Gastroesophageal sphincter (tissue), 4 donors: ENCODE data around the gene SIGLEC15. TPM values are rescaled to one million over a fixed set of nuclear protein-coding genes. Genes with fewer than 3 reads are reported as not detected.

Source experiments
- ATAC-seq: fragments of 150-250 bp; one replicate; pipeline ENCODE4 v1.9.1; 2016; ENCODE audit warnings: mild to moderate bottlenecking, moderate library complexity
- H3K27ac ChIP-seq, 4 donors: fragments of 200-600 bp; sonication (generic) in 3 of 4; 1 replicate in 3 of 4; 2 replicates in 1 of 4; pipeline ENCODE4 v1.5.1; 2016 to 2019
- H3K27me3 ChIP-seq: fragments of 200-600 bp; sonication (generic); one replicate; pipeline ENCODE4 v1.5.1; 2019
- H3K36me3 ChIP-seq, 2 donors: fragments of 200-600 bp; sonication (generic); one replicate each; pipeline ENCODE4 v1.5.1; 2019; ENCODE audit warnings: control low read depth in 1 of 2
- H3K4me1 ChIP-seq, 3 donors: fragments of 200-600 bp; sonication (generic); 1 replicate in 2 of 3; 2 replicates in 1 of 3; pipeline ENCODE4 v1.5.1; 2016 to 2019; ENCODE audit warnings: control low read depth in 2 of 3
- H3K4me3 ChIP-seq, 2 donors: fragments of 200-600 bp; sonication (generic); one replicate each; pipeline ENCODE4 v1.5.1; 2019; ENCODE audit warnings: mild to moderate bottlenecking in 1 of 2, moderate library complexity in 1 of 2
- H3K9me3 ChIP-seq, 3 donors: fragments of 200-600 bp; sonication (generic); one replicate each; pipeline ENCODE4 v1.5.1; 2017 to 2019; ENCODE audit warnings: control low read depth in 2 of 3
- EP300 ChIP-seq: sonication (generic); formaldehyde crosslinking; IDR thresholded peaks from one replicate; pipeline ENCODE4 v1.6.1; 2017; ENCODE audit warnings: antibody characterized with exemption, mild to moderate bottlenecking
- POLR2A ChIP-seq, 2 donors: fragments of 450-650 bp; IDR thresholded peaks; one replicate each; pipeline ENCODE4 v1.6.1; 2017; ENCODE audit warnings: antibody characterized with exemption in 2 of 2, mild to moderate bottlenecking in 2 of 2, moderate library complexity in 1 of 2
- POLR2AphosphoS5 ChIP-seq: sonication (generic); formaldehyde crosslinking; IDR thresholded peaks from one replicate; pipeline ENCODE4 v1.6.1; 2017; ENCODE audit warnings: antibody characterized with exemption
- WGBS, 2 donors: methylation state at CpG; one replicate each; pipeline ENCODE4 v1.1.5; 2018; ENCODE audit warnings: low coverage in 1 of 2; 5-methylcytosine and 5-hydroxymethylcytosine counted together
- total RNA-seq, 4 donors: library from RNA; depleted of rRNA; stranded (reverse); fragments of >200 nt; gene quantifications; one replicate each; pipeline ENCODE4 v1.1.0, GENCODE V29; 2016
- TF ChIP-seq, protein P1 (sequence below), 4 experiments: fragments of 200-600 bp in 2 of 4; fragments of 450-650 bp in 2 of 4; sonication (generic) in 1 of 4; IDR thresholded peaks; one replicate each; pipeline ENCODE4 v1.5.1; 2017 to 2019; ENCODE audit warnings: antibody characterized with exemption in 4 of 4, mild to moderate bottlenecking in 2 of 4, moderate library complexity in 2 of 4

Gene SIGLEC15
- total RNA-seq, 4 donors from 2014 or later: 0.52 TPM; not detected in 3

DNA sequence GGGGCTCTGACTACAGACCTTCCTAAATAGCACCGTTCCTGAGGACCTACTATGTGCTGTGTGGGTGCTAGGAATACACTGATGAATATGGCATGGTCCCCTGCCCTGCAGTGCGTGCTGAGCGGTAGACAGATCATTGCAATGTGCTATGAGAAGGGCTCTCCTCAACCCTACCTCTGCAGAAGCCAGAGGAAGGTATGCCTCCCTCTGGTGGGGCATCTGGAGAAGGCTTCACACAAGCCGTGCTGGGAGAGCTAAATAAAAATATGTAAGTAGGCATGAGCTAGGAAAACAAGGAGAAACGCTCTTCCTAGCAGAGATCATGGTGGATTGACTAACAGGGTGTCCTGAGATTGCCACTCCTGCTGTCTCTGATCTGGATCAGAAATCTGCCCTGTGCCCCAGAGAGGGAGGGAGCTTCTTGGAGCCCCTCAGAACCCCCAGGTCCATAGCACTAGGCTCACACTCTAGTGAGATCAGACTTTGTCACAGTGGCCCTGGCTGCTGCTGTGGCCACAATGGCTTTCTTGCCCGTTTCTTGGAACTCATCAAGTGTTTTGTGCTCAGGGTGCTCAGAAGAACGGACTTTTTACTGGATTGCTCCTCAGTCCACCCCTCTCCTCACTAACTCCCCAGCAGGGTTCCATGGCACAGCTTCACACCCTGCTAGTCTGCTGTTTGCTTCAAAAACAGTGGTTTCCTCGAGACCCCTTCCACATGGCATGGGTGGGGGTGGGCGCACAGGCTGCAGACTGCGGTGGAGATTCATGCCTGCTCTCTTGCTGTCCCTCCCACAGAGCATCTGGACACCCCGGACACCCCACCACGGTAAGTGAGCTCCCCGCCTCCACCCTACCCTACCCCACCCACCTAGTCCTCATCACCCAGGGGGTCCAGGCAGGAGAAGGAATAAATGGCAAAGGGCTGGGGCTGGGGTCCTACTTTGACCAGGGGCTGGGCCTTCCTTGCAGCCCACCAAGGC is 14.2 kb downstream of the SIGLEC15 start:
- H3K36me3 ChIP-seq: no peaks in the 10 kb centered on the region
- no peak overlapping the region for H3K27ac ChIP-seq
- TF ChIP-seq, protein P1, sequence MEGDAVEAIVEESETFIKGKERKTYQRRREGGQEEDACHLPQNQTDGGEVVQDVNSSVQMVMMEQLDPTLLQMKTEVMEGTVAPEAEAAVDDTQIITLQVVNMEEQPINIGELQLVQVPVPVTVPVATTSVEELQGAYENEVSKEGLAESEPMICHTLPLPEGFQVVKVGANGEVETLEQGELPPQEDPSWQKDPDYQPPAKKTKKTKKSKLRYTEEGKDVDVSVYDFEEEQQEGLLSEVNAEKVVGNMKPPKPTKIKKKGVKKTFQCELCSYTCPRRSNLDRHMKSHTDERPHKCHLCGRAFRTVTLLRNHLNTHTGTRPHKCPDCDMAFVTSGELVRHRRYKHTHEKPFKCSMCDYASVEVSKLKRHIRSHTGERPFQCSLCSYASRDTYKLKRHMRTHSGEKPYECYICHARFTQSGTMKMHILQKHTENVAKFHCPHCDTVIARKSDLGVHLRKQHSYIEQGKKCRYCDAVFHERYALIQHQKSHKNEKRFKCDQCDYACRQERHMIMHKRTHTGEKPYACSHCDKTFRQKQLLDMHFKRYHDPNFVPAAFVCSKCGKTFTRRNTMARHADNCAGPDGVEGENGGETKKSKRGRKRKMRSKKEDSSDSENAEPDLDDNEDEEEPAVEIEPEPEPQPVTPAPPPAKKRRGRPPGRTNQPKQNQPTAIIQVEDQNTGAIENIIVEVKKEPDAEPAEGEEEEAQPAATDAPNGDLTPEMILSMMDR (IDR thresholded peaks at IDR 0.05): peak in 2 of 4 experiments; percentile 21 to 43
- TF ChIP-seq POLR2A (IDR thresholded peaks at IDR 0.05) (no peak), POLR2AphosphoS5 (no peak), EP300 (no peak)
- H3K4me1 ChIP-seq: peaks cover 3 to 31% (median 17%) of the 10 kb centered on the region in 3 donors
- H3K27me3 ChIP-seq: peaks cover 54% of the 10 kb centered on the region
- ATAC-seq: no peak
- no peaks in the 10 kb centered on the region for H3K9me3 ChIP-seq
- H3K4me3 ChIP-seq: no peak overlapping the region
- 41 to 43% methylated on average over 4 of the region's 13 CpGs for WGBS, 2 donors

DNA sequence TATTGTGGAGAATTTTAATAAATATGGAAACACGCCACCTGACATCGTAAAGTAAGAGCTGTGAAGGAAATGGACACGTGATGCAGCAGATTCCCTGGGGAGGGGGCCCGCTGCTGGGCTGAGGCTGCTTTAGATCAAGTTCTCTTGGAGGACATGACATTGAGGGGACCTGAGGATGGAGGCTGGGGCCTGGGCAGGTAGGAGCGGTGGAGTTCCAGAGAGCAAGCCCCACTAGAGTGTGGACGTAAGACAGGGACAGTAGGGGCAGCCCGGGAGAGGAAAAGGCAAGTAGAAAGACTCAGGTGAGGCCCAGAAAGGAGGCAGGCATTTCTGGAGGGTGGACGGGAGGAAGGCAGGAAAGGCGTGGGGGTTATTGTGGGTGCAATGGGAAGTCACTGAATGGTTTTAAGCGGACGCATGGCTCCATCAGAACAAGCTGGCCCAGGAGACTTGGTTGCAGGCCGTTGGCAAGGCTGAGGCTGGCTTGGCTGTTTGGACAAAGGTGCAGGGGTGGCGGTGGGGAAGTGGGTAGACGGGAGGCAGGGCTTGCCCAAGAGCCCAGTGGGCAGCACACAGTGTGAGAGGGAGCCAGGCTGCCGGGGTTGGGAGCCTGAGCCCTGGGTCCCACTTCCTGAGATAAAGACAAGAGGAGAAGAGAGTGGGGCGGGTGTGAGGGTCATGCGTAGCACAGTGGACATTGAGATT is 15.7 kb downstream of the SIGLEC15 start:
- no peaks in the 10 kb centered on the region for H3K36me3 ChIP-seq
- H3K27me3 ChIP-seq: peaks cover 41% of the 10 kb centered on the region
- no peaks in the 10 kb centered on the region for H3K9me3 ChIP-seq
- no peak overlapping the region for H3K27ac ChIP-seq
- H3K4me3 ChIP-seq: no peak overlapping the region
- TF ChIP-seq POLR2AphosphoS5 (no peak), EP300 (no peak), POLR2A (IDR thresholded peaks at IDR 0.05) (no peak)
- TF ChIP-seq, protein P1 (IDR thresholded peaks at IDR 0.05): no peak
- WGBS, 2 donors: 70 to 93% methylated on average over 3 to 13 of the region's 17 CpGs
- peaks cover 3 to 31% (median 17%) of the 10 kb centered on the region in 3 donors for H3K4me1 ChIP-seq
- no peak for ATAC-seq

DNA sequence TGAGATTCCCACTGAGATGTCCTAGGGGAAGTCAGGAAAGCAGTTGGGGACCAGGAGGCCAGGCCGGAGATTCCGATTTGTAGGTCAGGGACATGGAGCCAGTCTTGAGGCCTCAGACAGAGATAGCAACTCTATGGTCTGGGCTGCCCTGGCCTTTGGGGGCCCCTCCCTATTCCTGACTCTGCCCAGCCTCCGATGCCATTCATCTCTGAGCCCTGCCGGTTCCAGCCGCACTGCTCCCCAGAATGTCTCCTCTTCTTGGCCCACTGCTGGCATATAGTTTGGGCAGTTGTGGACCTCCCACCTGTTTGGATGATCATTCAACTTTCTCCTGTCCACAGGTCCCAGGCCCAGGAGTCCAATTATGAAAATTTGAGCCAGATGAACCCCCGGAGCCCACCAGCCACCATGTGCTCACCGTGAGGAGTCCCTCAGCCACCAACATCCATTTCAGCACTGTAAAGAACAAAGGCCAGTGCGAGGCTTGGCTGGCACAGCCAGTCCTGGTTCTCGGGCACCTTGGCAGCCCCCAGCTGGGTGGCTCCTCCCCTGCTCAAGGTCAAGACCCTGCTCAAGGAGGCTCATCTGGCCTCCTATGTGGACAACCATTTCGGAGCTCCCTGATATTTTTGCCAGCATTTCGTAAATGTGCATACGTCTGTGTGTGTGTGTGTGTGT is 16.4 kb downstream of the SIGLEC15 start:
- 89 to 90% methylated on average over 2 to 4 of the region's 12 CpGs for WGBS, 2 donors
- no peaks in the 10 kb centered on the region for H3K9me3 ChIP-seq
- H3K36me3 ChIP-seq: no peaks in the 10 kb centered on the region
- H3K4me1 ChIP-seq: peaks cover 3 to 25% (median 17%) of the 10 kb centered on the region in 3 donors
- ATAC-seq: no peak
- H3K4me3 ChIP-seq: no peak overlapping the region
- TF ChIP-seq EP300 (no peak), POLR2AphosphoS5 (no peak), POLR2A (IDR thresholded peaks at IDR 0.05) (no peak)
- TF ChIP-seq, protein P1 (IDR thresholded peaks at IDR 0.05): no peak
- H3K27ac ChIP-seq: no peak overlapping the region
- peaks cover 34% of the 10 kb centered on the region for H3K27me3 ChIP-seq

DNA sequence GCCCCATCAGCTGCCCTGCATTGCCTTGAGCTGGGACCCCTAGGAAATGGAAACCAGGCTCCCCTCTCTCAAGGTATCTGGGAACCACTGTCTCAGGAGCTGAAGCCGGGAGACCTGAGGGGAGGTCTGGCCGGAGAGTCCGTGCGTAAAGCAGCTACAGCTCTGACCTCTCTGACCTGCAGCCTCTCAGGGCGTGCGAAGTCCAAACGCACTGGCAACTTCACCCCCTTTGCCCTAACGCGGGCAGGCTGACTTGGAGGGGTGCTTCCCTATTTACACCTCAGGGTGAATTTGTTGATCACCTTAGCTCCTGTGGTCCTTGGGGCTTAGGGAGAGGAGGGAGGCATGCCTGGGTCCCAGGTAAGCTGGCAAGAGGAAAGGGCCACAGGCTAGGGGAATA is 17.5 kb downstream of the SIGLEC15 start:
- H3K36me3 ChIP-seq: no peaks in the 10 kb centered on the region
- no peak overlapping the region for H3K4me3 ChIP-seq
- WGBS, 2 donors: 40% methylated on average over 1 of the region's 9 CpGs; no CpG with 5 or more reads in 1 of the 2 donors
- H3K4me1 ChIP-seq: peaks cover 0 to 14% (median 7%) of the 10 kb centered on the region in 3 donors
- TF ChIP-seq POLR2A (IDR thresholded peaks at IDR 0.05) (no peak), EP300 (no peak), POLR2AphosphoS5 (no peak)
- TF ChIP-seq, protein P1 (IDR thresholded peaks at IDR 0.05): no peak
- H3K27me3 ChIP-seq: peaks cover 23% of the 10 kb centered on the region
- H3K9me3 ChIP-seq: no peaks in the 10 kb centered on the region
- no peak for ATAC-seq
- no peak overlapping the region for H3K27ac ChIP-seq
